Astrocyte (in vitro differentiated cells and primary cell): Measurements from ENCODE around the gene WNT7B. TPM values are rescaled to one million over a fixed set of nuclear protein-coding genes. Genes with fewer than 3 reads are reported as not detected.

Experiments
- DNase-seq: peaks from one replicate; pipeline ENCODE4 v3.0.0-alpha.2; 2010; ENCODE audit warnings: low read depth
- FAIRE-seq: peaks from 2 replicates; lab custom pipeline; 2011; peaks lifted over from hg19 to GRCh38; lab: Jason Lieb, UNC
- H2AFZ ChIP-seq: 2 replicates; pipeline ENCODE4 v1.6.0; 2012; ENCODE audit warnings: low read depth, low read length, inconsistent platforms
- H3K27ac ChIP-seq: 2 replicates; pipeline ENCODE4 v1.5.1; 2011; ENCODE audit warnings: low read depth, low read length, inconsistent platforms
- H3K27me3 ChIP-seq: 2 replicates; pipeline ENCODE4 v1.6.0; 2011; ENCODE audit warnings: low read length, inconsistent platforms; ENCODE audit not compliant: insufficient read depth
- H3K36me3 ChIP-seq: 2 replicates; pipeline ENCODE4 v1.5.1; 2011; ENCODE audit warnings: low read length, inconsistent platforms; ENCODE audit not compliant: insufficient read depth
- H3K4me1 ChIP-seq: 2 replicates; pipeline ENCODE4 v1.5.1; 2011; ENCODE audit warnings: low read length, inconsistent platforms; ENCODE audit not compliant: insufficient read depth
- H3K4me2 ChIP-seq: 2 replicates; pipeline ENCODE4 v1.6.0; 2012; ENCODE audit warnings: low read length, inconsistent platforms
- H3K4me3 ChIP-seq: 2 replicates; pipeline ENCODE4 v1.5.1; 2011; ENCODE audit warnings: low read depth, mild to moderate bottlenecking, low read length, inconsistent platforms; ENCODE audit not compliant: insufficient read depth
- H3K79me2 ChIP-seq: 2 replicates; pipeline ENCODE4 v1.6.0; 2012; ENCODE audit warnings: mild to moderate bottlenecking, low read length, inconsistent platforms; ENCODE audit not compliant: insufficient read depth
- H3K9ac ChIP-seq: 2 replicates; pipeline ENCODE4 v1.6.0; 2012; ENCODE audit warnings: mild to moderate bottlenecking, low read length, inconsistent platforms
- H3K9me3 ChIP-seq: 2 replicates; pipeline ENCODE4 v1.5.1; 2012; ENCODE audit warnings: low read depth, mild to moderate bottlenecking, low read length, inconsistent platforms; ENCODE audit not compliant: insufficient read depth
- H4K20me1 ChIP-seq: 2 replicates; pipeline ENCODE4 v1.6.0; 2012; ENCODE audit warnings: low read length, inconsistent platforms; ENCODE audit not compliant: insufficient read depth
- H3K27ac Mint-ChIP-seq: one replicate; pipeline ENCODE4 v1.8.0; 2021; ENCODE audit warnings: mild to moderate bottlenecking, mixed read lengths; ENCODE audit not compliant: unreplicated experiment
- H3K27me3 Mint-ChIP-seq: one replicate; pipeline ENCODE4 v1.8.0; 2021; ENCODE audit warnings: low read depth, mixed read lengths; ENCODE audit not compliant: unreplicated experiment
- H3K36me3 Mint-ChIP-seq: one replicate; pipeline ENCODE4 v1.8.0; 2021; ENCODE audit warnings: low read depth, mixed read lengths; ENCODE audit not compliant: unreplicated experiment
- H3K4me1 Mint-ChIP-seq: one replicate; pipeline ENCODE4 v1.8.0; 2021; ENCODE audit warnings: low read depth, mixed read lengths; ENCODE audit not compliant: unreplicated experiment
- H3K4me3 Mint-ChIP-seq: one replicate; pipeline ENCODE4 v1.8.0; 2021; ENCODE audit warnings: mild to moderate bottlenecking, moderate library complexity, mixed read lengths; ENCODE audit not compliant: unreplicated experiment
- H3K9me3 Mint-ChIP-seq: one replicate; pipeline ENCODE4 v1.8.0; 2021; ENCODE audit warnings: mild to moderate bottlenecking, mixed read lengths; ENCODE audit not compliant: unreplicated experiment
- CTCF ChIP-seq: IDR thresholded peaks from 2 replicates; pipeline ENCODE4 v1.5.1; 2011; ENCODE audit warnings: low read depth, mild to moderate bottlenecking, inconsistent platforms, low read length, moderate library complexity; ENCODE audit not compliant: insufficient read depth
- EZH2 ChIP-seq: IDR thresholded peaks from 2 replicates; pipeline ENCODE4 v1.6.1; 2012; ENCODE audit warnings: mild to moderate bottlenecking, low read length, inconsistent platforms; ENCODE audit not compliant: insufficient read depth
- total RNA-seq: library from RNA; stranded (reverse); gene quantifications from 2 replicates; pipeline ENCODE4 v1.2.1, GENCODE V29; 2021

Gene WNT7B
- total RNA-seq, 1 donor from 2014 or later = 1.7 TPM

DNA sequence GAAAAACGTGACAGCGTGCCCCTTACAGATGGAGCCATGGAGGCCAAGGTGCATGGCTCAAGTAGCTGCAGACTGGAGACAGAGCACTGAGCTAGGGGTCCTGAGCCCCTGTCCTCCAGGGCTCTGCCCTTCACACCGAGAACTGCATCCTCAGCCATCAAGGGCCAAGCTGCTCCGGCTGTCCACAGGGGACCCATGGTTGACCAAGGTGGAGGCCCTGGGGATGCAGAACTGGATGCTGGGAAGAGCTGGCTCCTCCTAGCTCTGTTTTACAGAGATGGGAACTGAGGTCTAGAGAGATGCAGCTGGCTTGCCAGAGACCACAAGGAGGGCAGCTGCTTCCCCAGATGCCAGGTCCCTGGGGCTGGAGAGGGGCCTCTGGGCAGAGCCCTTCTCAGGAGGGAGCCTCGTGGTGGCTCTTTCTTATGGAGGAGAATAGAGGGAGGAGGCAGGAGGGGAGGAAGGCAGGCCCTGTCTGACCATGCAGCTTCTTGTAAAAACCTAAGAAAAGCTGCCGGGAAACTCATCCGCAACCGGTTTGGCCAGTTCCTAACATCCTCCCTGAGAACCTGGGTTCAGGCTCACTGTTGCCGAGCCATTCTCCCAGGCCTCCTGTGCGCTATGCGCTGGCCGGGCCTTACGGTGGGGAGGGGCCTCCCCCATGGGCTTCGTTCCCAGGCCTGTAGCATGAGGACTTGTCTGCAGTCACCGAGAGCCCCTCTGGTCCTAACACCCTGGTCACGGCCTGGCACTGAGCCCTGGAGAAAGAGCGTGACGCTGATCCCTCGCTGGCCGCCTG, 80.6 kb downstream of the WNT7B start:
- FAIRE-seq = no peak

GRCh38 chr22:45895436-45896152, 81.4 kb downstream of the WNT7B start:
- Histone ChIP-seq H2AFZ (no peak overlapping the region), H3K36me3 (no peaks in the 10 kb centered on the region), H3K27me3 (peaks cover 6% of the 10 kb centered on the region), H3K27ac (no peak overlapping the region), H3K9me3 (no peaks in the 10 kb centered on the region), H3K4me3 (no peak overlapping the region), H4K20me1 (no peaks in the 10 kb centered on the region), H3K9ac (no peak overlapping the region), H3K4me2 (no peak overlapping the region), H3K79me2 (no peaks in the 10 kb centered on the region), H3K4me1 (peaks cover 12% of the 10 kb centered on the region)
- Mint-ChIP-seq H3K9me3 (no peaks in the 10 kb centered on the region), H3K4me3 (no peak overlapping the region), H3K27ac (no peak overlapping the region), H3K27me3 (peaks cover 35% of the 10 kb centered on the region), H3K4me1 (no peaks in the 10 kb centered on the region), H3K36me3 (no peaks in the 10 kb centered on the region)
- no peak for FAIRE-seq
- TF ChIP-seq EZH2 (no peak), CTCF (no peak)
- DNase-seq = no peak

More for the DNA sequence above, 80.6 kb downstream of the WNT7B start:
- no peak for DNase-seq
- Histone ChIP-seq H3K4me1 (peaks cover 12% of the 10 kb centered on the region), H3K9me3 (no peaks in the 10 kb centered on the region), H3K4me2 (no peak overlapping the region), H3K9ac (no peak overlapping the region), H2AFZ (no peak overlapping the region), H3K27me3 (peaks cover 6% of the 10 kb centered on the region), H3K27ac (no peak overlapping the region), H3K36me3 (no peaks in the 10 kb centered on the region), H3K79me2 (no peaks in the 10 kb centered on the region), H3K4me3 (no peak overlapping the region), H4K20me1 (no peaks in the 10 kb centered on the region)
- no peak overlapping the region for H3K4me3 Mint-ChIP-seq
- H3K36me3 Mint-ChIP-seq = no peaks in the 10 kb centered on the region
- peaks cover 33% of the 10 kb centered on the region for H3K27me3 Mint-ChIP-seq
- TF ChIP-seq EZH2 (no peak), CTCF (no peak)
- no peaks in the 10 kb centered on the region for H3K9me3 Mint-ChIP-seq
- H3K27ac Mint-ChIP-seq = no peak overlapping the region
- no peaks in the 10 kb centered on the region for H3K4me1 Mint-ChIP-seq
